HG03159 (cell line): Measurements from ENCODE around the gene MSN.
"Not testable (repeated sequence)": the region's sequence is repeated elsewhere in the genome, so short reads cannot be mapped to it uniquely, and the experiment has no call there.

Experiments used
- ATAC-seq: cut with Tn5 transposase; IDR thresholded peaks from one replicate; pipeline ENCODE4 v1.9.1; 2021; ENCODE audit warnings: mild to moderate bottlenecking, moderate library complexity; ENCODE audit not compliant: unreplicated experiment

The MSN gene

GRCh38 chrX:65712005-65712806 lies 44.8 kb downstream of the MSN start:
- ATAC-seq, result no peak

- ATAC-seq, result no peak
Observed at GRCh38 chrX:65718538-65718937, 51.1 kb downstream of the MSN start.

- ATAC-seq, result no peak
Observed at GRCh38 chrX:65720381-65720964, 53.0 kb downstream of the MSN start.

GRCh38 chrX:65723706-65724105 lies 56.3 kb downstream of the MSN start:
- ATAC-seq, result peak; percentile 76

GRCh38 chrX:65726715-65727114 lies 59.3 kb downstream of the MSN start:
- no peak for ATAC-seq

GRCh38 chrX:65731684-65732289 lies 64.3 kb downstream of the MSN start:
- ATAC-seq, result no peak

- ATAC-seq, result no peak
Observed at GRCh38 chrX:65740909-65741308, 73.5 kb downstream of the MSN start.

- ATAC-seq, result no peak
Observed at GRCh38 chrX:65741823-65742222, 74.4 kb downstream of the MSN start.

- no peak for ATAC-seq
Observed at GRCh38 chrX:65744965-65745364, 77.5 kb downstream of the MSN start.

- no peak for ATAC-seq
Observed at GRCh38 chrX:65745427-65745826, 78.0 kb downstream of the MSN start.

- no peak for ATAC-seq
Observed at GRCh38 chrX:65745992-65746391, 78.5 kb downstream of the MSN start.

- peak; percentile 90 for ATAC-seq
Observed at GRCh38 chrX:65750674-65751469, 83.4 kb downstream of the MSN start.

- ATAC-seq, result no peak
Observed at GRCh38 chrX:65751519-65751918, 84.1 kb downstream of the MSN start.

GRCh38 chrX:65752294-65752693 lies 84.8 kb downstream of the MSN start:
- ATAC-seq, result no peak

- no peak for ATAC-seq
Observed at GRCh38 chrX:65755786-65756185, 88.3 kb downstream of the MSN start.

- ATAC-seq, result no peak
Observed at GRCh38 chrX:65757943-65758342, 90.5 kb downstream of the MSN start.

GRCh38 chrX:65758505-65758904 lies 91.1 kb downstream of the MSN start:
- ATAC-seq, result no peak

- ATAC-seq, result not testable (repeated sequence)
Observed at GRCh38 chrX:65759525-65759924, 92.1 kb downstream of the MSN start.

GRCh38 chrX:65769564-65770292 lies 102.3 kb downstream of the MSN start:
- no peak for ATAC-seq

GRCh38 chrX:65772842-65773241 lies 105.4 kb downstream of the MSN start:
- ATAC-seq, result no peak

- ATAC-seq, result no peak
Observed at GRCh38 chrX:65781845-65782244, 114.4 kb downstream of the MSN start.
